Vagina (tissue), 2 donors: ENCODE measurements around the gene RAB41.
"Not testable (repeated sequence)": the region's sequence is repeated elsewhere in the genome, so short reads cannot be mapped to it uniquely, and the experiment has no call there.

ENCODE experiments used
- CTCF ChIP-seq, 3 experiments: fragments of 450-650 bp in 2 of 3; fragments of 200-600 bp in 1 of 3; sonication (generic) in 1 of 3; IDR thresholded peaks; one replicate each; pipeline ENCODE4 v1.5.1; 2017 to 2019; ENCODE audit warnings: antibody characterized with exemption in 3 of 3, mild to moderate bottlenecking in 2 of 3, moderate library complexity in 2 of 3
- POLR2AphosphoS5 ChIP-seq, 2 donors: sonication (generic); formaldehyde crosslinking; IDR thresholded peaks; one replicate each; pipeline ENCODE4 v1.9.0; 2017; ENCODE audit warnings: antibody characterized with exemption in 2 of 2, mild to moderate bottlenecking in 2 of 2, low read depth in 1 of 2; ENCODE audit not compliant: insufficient read depth in 1 of 2

- TF ChIP-seq POLR2AphosphoS5 (IDR thresholded peaks at IDR 0.05; ENCODE audit: insufficient read depth in 1 of 2, low read depth in 1 of 2); CTCF (IDR thresholded peaks at IDR 0.05): not testable (repeated sequence)
Observed at GRCh38 chrX:70243601-70244000, 38.4 kb upstream of the RAB41 start.
